GM19025 (cell line): ENCODE data around the gene MKKS.
"Not testable (repeated sequence)": the region's sequence is repeated elsewhere in the genome, so short reads cannot be mapped to it uniquely, and the experiment has no call there.

Source experiments
- ATAC-seq: cut with Tn5 transposase; IDR thresholded peaks from one replicate; pipeline ENCODE4 v1.9.1; 2021; ENCODE audit warnings: mild to moderate bottlenecking, low read depth, moderate library complexity; ENCODE audit not compliant: unreplicated experiment

The MKKS gene

DNA sequence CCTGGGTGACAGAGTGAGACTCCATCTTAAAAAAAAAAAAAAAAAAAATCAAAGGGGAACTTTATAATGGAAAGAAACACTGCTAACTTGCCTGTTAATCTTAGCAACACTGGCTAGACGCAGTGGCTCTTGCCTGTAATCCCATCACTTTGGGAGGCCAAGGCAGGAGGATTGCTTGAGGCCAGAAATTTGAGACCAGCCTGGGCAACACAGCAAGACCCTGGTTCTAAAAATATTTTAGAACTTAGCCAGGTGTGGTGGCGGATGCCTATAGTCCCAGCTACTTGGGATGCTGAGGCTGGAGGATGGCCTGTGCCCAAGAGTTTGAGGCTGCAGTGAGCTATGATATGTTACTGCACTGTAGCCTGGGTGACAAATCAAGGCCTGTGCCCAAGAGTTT lies 16.8 kb downstream of the MKKS start:
- ATAC-seq, result not testable (repeated sequence)

DNA sequence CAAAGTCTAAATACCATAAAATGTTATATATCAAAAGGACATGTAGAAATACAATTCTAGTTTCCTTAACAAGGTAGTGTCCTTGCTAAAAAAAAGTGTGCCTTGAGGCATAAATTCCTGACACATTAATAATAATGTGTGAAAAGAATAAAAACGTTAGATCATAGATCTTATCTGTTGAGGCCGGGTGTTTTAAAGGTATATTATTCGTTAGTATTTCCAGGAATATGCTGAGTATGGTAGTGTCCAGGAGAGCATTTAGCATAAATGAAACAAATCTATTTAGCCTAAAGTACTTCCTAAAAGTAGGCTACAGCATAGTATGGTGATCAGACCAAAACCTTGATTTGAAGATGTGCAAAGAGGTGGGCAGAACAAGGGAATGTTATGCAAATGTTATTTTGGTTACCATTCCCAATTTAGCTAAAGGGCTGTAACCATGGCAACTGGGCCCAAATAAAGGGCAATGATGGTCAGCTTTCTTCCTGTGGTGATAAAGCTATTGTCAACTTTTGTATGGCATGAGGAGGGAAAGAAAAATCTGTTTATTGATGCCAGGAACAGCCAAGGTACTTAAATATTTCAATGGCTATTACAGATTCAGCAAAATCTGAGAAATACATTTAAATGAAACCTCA lies 18.9 kb downstream of the MKKS start:
- ATAC-seq, result no peak

DNA sequence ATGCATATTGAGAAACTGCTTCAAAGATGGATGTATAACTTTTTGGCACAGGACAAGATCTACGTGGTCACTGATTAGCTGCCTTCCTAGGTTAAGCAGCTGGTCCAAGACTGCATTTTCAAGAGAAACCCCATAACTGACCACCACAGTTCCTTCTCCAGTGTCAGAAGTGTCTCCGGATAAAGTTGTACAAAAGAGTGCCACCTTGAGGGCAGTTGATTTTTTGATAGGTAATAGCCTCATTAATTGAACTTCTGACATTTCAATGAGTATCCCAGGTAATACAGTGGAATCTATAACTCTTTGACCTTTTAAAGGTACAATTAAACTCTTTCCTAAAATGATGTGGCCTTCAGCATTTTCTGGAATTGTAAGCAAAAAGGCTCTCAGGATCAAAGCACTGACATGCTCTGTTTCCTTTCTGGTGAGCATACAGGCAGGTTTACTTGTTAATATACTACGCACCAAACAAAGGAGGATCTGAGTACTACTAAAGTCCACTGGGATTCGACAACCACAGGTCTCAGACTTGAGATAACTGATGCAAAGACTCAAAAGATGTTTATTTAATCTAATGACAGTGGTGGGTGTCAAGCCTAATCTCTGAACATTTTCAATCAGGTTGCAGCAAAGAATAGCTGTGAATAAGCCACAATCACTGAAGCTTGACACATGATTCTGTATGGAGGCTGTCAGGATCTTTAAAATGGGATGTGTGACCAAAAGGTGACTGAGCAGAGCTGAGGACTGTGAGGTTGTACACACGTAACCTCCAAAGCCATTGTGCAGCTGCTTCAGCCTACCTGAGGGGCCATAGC lies 21.2 kb downstream of the MKKS start:
- ATAC-seq, result no peak

- ATAC-seq, result no peak
These were observed 22.3 kb downstream of the MKKS start for GRCh38 chr20:10411673-10412072.

GRCh38 chr20:10408108-10408813 lies 25.8 kb downstream of the MKKS start:
- ATAC-seq, result no peak

GRCh38 chr20:10404959-10405530 lies 29.0 kb downstream of the MKKS start:
- ATAC-seq, result no peak

- no peak for ATAC-seq
These were observed 29.9 kb downstream of the MKKS start for GRCh38 chr20:10404023-10404628.

- ATAC-seq, result no peak
These were observed 30.9 kb downstream of the MKKS start for GRCh38 chr20:10402938-10403608.

DNA sequence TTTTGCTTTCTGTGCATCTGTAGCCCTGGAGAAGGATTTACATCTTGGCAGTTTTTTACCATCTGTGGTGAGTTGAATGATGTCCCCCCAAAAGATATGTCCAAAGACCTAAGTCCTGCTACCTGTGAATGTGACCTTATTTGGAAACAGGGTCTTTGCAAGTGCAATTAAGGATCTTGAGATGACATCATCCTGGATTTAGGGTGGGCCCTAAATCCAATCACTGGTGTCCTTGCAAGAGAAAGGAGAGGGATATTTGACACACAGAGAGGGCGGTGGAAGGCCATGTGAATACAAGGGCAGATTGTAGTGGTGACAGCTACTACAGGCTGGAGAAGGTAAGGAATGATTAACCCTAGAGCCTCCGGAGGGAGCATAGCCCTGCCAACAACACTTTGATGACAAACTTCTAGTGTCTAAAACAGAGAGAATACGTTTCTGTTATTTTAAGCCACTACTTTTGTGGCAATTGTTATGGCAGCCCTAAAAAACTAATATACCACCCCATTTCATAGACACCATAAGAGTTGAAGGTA lies 35.1 kb downstream of the MKKS start:
- ATAC-seq, result no peak

DNA sequence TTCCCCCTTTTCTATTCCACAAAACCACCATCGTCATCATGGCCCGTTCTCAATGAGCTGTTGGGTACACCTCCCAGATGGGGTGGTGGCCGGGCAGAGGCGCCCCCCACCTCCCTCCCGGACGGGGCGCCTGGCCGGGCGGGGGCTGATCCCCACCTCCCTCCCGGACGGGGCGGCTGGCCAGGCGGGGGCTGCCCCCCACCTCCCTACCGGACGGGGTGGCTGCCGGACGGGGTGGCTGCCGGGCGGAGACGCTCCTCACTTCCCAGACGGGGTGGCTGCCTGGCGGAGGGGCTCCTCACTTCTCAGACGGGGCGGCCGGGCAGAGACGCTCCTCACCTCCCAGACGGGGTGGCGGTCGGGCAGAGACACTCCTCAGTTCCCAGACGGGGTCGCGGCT lies 39.3 kb downstream of the MKKS start:
- ATAC-seq, result not testable (repeated sequence)

GRCh38 chr20:10390709-10391108 lies 43.3 kb downstream of the MKKS start:
- ATAC-seq, result no peak

DNA sequence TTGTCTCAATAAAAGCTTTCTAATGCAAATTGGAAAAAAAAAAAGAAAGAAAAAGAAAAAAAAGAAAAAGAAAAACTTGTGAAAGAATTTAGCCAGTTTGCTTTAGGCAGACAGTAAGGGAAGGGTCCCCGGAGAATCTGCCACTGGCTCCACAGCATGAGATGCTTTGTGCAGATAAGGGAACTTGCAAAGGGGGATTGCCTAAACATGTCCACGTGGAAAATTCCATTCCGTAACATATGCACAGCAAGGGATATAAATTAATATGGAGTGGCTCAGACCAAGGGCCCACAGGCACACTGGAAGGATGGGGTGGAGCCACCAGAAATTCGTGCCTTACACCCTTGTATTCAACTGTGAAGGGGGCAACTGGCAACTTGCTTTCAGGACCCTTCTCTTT lies 45.4 kb downstream of the MKKS start:
- ATAC-seq, result no peak

GRCh38 chr20:10387686-10388085 lies 46.3 kb downstream of the MKKS start:
- ATAC-seq, result no peak

DNA sequence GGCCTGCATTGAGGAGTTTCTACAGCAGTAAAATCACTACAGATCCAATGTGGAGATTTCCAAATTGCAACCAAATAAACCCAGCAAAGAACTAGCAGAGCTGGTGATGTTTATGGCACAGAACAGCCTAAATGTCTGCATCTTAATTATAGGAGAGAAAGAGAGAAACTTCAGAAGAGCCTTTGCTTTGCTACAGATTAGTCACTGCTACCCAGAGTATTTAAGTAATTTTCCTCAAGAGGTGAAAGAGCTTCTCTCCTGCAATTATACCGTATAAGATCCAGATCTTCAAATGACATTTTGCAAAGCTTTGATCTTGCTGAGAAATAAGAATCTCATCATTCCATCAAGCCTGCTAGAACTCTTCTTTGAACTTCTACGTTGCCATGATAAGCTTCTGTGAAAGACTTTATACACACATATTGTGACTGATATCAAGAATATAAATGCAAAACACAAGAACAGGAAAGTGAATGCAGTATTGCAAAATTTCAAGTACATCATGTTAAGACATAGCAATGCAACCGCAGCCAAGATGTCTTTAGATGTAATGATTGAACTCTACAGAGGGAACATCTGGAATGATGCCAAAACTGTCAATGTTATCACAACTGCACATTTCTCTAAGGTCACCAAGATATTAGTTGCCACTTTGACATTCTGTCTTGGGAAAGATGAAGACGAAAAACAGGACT lies 48.0 kb downstream of the MKKS start:
- ATAC-seq, result no peak

GRCh38 chr20:10381477-10381876 lies 52.5 kb downstream of the MKKS start:
- ATAC-seq, result no peak

DNA sequence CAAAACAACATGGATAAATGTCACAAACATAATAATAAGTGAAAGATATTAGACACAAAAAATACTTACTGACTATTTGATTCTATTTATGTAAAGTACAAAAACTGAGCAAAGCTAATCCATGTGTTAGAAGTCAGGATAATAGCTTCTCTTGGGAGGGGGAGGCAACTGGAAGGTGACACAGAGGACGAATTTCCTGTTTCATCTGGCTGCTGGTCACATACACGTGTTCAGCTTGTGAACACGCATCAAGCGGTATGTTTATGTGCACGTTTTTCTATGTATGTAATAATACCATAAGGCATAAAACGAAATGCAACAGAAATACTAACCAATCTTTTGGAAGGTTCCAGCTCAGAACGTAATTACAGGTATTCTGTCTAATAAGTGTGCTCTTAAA lies 54.3 kb downstream of the MKKS start:
- no peak for ATAC-seq

GRCh38 chr20:10376270-10377075 lies 57.5 kb downstream of the MKKS start:
- ATAC-seq, result no peak

DNA sequence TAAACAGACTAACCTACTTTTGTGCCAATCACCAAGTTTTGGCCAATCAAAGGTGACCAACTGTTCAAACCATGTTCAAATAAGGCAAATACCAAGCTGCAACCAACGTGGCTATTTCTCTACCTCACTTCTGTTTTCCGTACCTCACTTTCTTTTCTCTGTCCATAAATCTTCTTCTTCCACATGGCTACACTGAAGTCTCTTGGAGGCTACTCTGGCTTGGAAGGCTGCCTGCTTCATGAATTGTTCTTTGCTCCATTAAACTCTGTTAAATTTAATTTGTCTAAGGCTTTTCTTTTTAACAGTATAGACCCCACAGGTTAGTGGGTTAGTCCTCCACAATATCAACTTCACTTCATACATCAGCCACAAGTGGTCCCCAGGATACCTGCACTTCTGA lies 58.8 kb downstream of the MKKS start:
- no peak for ATAC-seq

- ATAC-seq, result no peak
These were observed 60.0 kb downstream of the MKKS start for GRCh38 chr20:10374036-10374435.
